Lower leg skin (tissue), 3 donors: ENCODE results near the gene SEC14L1.

Experiments used
- POLR2A ChIP-seq, 2 donors: fragments of 450-650 bp; IDR thresholded peaks; one replicate each; pipeline ENCODE4 v1.6.1; 2016 to 2017; ENCODE audit warnings: antibody characterized with exemption in 2 of 2, mild to moderate bottlenecking in 1 of 2, moderate library complexity in 1 of 2
- TF ChIP-seq, protein P1 (sequence below), 3 donors: fragments of 450-650 bp; IDR thresholded peaks; one replicate each; pipeline ENCODE4 v1.5.1; 2016; ENCODE audit warnings: antibody characterized with exemption in 3 of 3, mild to moderate bottlenecking in 3 of 3, moderate library complexity in 2 of 3

- TF ChIP-seq, protein P1, sequence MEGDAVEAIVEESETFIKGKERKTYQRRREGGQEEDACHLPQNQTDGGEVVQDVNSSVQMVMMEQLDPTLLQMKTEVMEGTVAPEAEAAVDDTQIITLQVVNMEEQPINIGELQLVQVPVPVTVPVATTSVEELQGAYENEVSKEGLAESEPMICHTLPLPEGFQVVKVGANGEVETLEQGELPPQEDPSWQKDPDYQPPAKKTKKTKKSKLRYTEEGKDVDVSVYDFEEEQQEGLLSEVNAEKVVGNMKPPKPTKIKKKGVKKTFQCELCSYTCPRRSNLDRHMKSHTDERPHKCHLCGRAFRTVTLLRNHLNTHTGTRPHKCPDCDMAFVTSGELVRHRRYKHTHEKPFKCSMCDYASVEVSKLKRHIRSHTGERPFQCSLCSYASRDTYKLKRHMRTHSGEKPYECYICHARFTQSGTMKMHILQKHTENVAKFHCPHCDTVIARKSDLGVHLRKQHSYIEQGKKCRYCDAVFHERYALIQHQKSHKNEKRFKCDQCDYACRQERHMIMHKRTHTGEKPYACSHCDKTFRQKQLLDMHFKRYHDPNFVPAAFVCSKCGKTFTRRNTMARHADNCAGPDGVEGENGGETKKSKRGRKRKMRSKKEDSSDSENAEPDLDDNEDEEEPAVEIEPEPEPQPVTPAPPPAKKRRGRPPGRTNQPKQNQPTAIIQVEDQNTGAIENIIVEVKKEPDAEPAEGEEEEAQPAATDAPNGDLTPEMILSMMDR (IDR thresholded peaks at IDR 0.05): no peak
- no peak for TF ChIP-seq POLR2A (IDR thresholded peaks at IDR 0.05)
Measured at GRCh38 chr17:77180503-77181357, 40.0 kb downstream of the SEC14L1 start.
